HS-5 (cell line): Measurements from ENCODE around the gene LIN52.
"Not testable (repeated sequence)": the region's sequence is repeated elsewhere in the genome, so short reads cannot be mapped to it uniquely, and the experiment has no call there.

Experiments
- DNase-seq: peaks from one replicate; pipeline ENCODE4 v3.0.0-alpha.2; 2012; ENCODE audit warnings: low read depth

The LIN52 gene

DNA sequence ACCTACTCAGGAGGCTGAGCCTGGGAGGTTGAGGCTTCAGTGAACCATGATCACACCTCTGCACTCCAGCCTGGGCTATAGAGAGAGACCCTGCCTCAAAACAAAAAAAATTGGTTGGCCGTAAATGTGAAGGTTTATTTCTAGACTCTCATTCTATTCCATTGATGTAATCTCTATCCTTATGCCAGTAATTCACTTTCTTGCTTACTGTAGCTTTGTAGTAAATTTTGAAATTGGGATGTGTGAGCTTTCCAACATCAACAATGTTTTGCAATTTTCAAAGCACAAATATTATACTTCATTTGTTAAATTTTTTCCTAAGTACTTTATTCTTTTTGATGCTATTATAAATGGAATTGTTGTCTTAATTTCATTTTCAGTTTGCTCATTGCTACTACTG, 24.6 kb downstream of the LIN52 start:
- DNase-seq, result no peak

DNA sequence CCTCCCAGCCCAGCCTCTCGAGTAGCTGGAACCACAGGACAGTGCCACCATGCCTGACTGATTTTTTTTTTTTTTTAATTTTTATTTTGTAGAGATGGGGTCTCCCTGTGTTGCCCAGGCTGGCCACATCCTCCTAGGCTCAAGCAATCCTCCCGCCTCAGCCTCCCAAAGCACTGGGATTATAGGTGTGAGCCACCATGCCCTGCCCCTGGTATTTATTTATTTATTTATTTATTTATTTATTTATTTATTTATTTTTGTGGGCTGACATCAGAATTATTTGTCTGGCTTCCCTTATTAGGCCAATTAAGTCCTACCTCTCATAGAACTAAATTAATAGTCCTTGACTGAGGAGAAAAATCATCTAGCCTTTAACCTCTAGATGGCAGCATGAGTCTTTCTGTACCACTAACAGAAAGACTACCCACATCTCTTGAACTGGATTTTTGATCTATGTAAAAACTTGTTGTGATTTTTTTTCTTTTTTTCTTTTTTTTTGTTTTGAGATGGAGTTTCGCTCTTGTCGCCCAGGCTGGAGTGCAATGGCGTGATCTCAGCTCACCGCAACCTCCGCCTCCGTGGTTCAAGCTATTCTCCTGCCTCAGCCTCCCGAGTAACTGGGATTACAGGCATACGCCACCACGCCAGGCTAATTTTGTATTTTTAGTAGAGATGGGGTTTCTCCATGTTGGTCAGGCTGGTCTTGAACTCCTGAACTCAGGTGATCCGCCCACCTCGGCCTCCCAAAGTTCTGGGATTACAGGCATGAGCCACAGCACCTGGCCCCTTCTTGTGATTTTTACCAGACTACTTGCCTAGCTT, 26.9 kb downstream of the LIN52 start:
- peak; percentile 6 for DNase-seq

DNA sequence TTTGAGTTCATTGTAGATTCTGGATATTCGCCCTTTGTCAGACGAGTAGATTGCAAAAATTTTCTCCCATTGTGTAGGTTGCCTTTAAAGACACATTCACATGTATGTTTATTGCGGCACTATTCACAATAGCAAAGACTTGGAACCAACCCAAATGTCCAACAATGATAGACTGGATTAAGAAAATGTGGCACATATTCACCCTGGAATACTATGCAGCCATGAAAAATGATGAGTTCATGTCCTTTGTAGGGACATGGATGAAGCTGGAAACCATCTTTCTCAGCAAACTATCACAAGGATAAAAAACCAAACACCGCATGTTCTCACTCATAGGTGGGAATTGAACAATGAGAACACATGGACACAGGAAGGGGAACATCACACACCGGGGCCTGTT, 40.7 kb downstream of the LIN52 start:
- DNase-seq, result not testable (repeated sequence)

DNA sequence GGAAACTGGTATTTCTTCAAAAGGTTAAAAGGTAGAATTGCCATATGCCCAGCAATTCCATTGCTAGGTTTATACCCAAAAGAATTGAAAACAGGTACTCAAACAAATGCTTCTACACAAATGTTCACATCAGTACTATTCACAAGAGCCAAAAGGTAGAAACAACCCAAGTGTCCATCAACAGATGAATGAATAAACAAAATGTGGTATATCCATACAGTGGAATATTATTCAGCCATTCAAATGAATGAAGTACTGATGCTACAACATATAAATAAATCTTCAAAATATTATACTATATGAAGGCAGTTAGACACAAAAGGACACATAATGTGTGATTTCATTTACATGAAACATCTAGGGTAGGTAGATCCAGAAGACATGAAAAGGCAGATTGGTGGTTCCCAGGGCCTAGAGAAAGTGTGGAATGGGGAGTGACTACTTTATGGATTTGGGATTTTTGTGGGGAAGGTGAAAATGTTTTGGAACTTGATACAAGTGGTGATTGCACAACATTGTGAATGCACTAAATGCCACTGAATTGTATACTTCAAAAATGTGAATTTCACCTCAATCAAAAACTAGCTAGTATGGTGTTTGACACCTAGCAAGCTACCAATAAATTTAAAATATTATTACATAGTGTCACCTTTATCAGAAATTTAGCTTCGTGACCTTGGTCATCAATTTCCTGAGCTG, 41.7 kb downstream of the LIN52 start:
- no peak for DNase-seq

DNA sequence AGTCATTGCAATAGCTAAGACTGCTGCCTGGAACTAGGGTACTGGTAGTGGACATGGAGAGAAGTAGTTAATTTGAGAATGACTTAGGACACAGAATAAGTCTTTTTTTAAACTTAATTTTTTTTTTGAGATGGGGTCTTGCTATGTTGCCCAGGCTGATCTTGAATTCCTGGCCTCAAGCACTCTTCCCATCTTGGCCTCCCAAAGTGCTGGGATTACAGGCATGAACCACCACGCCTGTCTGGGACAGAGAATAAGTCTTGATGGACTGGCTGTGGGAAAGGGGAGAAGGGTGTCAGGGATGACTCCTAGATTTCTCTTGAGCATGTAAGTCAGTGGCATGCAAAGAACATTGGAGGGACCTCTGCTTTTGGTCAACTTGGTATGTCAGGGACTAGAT, 42.9 kb downstream of the LIN52 start:
- no peak for DNase-seq

DNA sequence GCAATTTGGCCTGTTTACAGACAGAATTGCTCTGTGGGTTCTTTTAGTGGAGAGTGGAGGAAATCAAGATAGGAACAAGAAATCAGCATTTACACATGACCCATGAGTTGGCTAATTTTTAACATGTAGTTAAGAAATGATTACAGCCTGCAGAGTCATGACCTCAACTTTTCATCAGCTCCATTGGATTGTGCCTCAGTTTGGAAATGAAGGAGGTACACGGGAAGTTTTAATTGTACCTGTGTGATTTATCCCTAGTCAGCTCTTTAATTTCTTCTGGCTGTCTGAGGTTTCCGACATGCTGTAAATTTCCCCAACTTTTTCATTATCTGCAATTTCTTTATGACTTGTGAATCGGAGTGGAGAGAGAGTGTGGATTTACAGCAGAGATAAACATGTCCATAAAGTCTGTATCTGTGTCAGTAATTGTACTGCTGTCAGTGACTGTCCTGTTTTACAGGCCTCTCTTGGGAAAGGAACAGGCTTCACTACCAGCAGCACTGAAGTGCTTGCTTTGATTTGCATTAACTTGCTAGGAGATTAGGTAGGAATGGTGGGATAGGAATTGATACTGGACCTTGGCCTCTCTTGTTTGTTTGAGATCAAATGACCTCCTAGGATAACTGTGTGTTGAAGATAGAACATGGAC, 49.2 kb downstream of the LIN52 start:
- no peak for DNase-seq

DNA sequence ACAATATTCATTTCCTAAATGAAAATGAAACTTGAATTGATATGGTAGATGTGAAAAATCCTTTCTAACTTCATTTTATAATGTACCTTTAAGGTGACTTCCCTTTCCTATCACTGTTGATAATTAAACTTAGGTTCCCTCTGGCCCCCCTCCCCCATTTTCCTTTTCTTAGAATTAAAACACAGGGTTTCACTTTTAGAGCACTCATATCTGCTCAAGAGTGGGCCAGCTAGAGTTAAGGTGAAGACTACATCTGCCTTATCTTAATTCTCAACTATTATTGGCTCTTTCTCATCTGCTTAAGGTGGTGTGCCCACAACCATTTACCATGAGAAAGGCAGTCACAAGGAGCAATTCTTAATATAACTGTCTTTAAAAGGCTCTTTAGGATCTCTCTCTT, 49.7 kb downstream of the LIN52 start:
- no peak for DNase-seq

DNA sequence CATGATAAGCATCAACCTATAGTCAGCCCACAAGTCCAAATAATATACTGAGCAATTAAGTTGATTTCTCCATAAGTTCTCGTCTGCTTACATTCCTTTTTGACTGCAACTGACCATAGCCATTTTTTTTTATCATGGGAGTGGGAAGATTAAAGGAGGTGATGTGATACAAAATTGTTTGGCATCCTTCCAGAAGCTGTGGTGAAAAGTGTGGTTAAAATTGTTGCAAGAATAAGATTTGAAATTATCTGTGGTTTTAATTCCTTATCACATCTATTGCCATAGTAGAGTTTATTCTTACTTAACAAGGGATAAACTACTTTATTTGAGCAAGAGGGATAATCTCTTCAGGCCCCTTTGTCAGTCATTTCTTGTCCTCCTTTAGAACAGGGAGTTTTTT, 50.7 kb downstream of the LIN52 start:
- DNase-seq, result no peak

DNA sequence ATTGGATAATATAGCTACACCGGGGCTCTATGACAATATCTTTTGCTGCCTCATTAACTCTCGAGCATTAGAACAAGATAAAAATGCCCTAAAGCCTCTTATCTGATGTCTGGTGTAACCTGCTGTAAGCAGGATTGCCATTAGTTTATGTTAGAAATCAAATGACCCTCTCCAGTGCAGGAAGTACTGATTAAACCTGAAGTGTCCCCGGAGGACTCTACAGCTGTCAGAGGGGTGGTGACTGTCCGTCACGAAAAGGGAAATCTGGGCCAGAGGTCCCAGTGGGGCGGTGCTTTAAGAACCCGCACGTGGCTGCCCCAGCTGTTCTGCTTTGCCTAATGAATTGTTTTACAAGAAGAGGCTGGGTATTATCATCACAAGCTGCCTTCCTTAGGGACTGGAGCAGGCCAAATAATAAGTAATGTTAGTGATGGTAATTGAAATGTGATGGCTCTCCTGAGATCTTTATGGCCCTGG, 55.7 kb downstream of the LIN52 start:
- DNase-seq, result no peak

DNA sequence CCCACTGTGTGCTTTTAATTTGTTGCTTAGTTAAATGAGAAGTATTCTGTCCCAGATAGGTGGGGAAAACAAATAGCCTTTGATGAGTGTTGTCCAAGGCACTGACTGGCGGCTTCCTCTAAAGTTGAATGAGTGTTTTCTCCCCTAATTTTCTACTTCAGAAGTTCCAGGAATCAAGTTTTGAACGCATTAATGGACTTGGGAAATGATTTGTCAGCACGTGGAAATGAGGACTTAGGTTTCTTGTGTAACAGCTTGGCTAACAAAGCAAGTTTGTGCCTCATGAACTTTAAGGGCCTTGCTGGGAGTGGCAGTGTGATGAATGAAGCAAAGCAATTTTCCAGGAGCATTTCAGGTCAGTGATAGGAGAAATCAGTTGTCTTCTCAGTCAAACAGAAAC, 56.9 kb downstream of the LIN52 start:
- no peak for DNase-seq

DNA sequence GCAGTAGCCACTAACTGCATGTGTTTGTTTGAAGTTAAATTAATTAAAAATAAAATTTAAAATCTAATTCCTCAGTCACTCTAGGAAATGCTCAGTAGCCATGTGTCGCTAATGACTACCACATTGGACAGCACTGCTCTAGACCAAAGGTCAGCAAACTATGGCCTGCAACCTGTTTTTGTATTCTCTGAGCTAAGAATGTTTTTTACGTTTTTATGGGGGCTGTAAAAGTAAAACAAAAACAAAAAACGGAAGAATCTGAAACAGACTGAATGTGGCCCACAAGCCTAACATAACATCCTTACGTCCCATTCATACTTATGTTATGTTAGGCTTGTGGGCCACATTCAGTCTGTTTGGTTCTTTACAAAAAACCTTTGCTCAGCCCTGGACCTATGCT, 57.8 kb downstream of the LIN52 start:
- DNase-seq, result no peak

DNA sequence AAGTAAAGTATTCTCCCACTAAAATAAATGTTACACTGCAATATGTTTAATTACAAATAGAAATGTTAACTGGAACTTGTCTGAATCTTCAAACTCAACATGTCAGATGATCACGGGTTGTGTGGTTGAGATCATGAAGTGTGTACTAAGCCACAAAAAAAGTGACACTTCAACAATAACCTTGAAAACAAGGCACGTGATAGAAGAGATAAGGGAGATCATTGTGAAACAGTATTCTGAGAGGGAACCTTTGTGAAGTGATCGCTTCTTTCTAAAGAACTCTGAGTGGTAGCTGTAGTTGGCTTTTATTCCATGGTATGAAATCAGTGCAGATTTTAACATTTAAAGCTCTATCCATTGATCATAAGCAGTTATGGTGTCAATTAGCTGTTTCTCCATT, 60.0 kb downstream of the LIN52 start:
- no peak for DNase-seq

DNA sequence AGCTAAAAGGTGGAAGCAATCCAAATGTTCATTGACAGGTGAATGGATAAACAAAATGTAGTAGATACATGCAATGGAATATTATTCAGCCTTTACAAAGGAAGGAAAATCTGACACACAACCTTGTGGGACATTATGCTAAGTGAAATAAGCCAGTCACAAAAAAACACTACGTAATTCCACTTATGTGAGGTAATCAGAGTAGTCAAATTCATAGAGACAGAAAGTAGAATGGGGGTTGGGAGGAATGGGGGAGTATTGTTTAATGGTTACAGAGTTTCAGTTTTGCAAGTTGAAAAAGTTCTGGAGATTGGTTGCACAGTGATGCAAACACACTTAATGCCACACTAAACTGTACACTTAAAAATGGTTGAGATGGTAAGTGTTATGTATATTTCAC, 62.8 kb downstream of the LIN52 start:
- DNase-seq, result no peak

DNA sequence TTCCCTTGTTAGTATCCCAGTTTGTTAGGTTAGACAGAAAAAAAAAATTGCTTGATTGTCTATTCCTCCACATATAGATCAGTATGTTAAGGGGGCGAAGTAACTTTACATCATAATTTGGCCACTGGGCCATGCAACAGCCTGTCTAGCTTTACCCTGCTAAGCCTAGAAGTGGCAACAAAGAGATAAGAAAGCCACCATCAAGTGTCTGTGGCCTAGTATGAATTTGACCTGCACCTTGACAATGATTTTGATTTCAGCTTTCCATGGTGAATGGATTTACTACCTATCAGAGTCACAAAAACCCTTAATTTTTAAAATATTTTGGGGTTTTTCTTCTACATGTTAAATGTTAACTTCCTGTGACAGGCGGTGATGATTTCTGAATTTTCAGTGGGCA, 63.9 kb downstream of the LIN52 start:
- DNase-seq, result no peak

DNA sequence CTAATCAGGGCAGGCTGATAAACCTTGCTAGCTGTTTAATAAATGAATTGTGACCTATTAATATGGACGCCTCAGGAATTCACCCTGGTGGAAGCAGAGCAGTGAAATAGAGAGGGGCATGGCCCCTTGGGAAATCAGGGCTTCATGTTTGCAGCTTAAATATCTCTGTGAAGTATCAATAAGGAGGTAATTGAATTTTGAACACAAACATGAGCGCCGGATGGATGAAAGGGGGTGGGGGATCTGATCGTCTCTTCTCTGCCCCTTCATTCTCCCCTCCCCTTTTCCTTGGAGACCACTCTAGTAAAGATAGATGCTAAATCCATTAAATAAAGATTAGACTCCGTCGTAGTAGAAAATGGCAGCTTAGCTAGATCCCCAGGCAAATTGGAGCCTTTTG, 70.5 kb downstream of the LIN52 start:
- no peak for DNase-seq

DNA sequence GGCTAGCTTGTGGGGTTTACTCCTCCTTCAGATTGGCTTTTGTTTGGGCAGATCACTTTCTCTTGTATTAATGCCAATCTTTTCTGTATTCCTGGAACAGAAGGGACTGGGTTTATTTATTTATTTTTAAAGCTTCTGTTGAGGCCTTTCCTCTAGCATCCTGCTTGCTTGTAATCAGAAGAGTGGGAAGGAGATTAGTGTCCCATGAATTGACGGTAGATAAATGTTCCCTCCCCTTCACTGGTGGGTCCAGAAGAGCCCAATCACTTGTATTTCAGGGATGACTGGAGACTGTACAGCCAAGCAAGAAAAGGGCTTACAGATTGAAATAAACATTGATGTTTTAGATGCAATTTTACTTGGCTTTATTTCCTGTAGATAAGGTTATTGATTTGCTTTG, 71.0 kb downstream of the LIN52 start:
- DNase-seq, result no peak

DNA sequence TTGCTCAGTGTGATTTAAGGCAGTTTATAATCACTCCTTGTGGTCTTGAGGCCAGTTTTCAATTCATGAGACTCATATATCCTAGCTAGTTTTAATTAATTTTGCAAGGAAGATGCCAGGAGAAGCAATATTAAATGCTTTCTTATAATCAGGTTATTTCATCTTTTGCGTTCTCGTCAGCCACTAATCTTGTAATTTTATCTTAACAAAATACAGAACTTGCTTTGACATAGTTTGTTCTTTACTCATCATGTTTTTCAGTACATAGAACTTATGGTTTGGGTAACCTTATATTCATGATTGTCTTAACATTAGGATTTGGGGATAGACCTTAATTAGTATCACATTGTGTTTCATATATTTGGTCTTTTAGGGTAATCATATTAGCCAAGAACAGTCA, 76.0 kb downstream of the LIN52 start:
- no peak for DNase-seq

DNA sequence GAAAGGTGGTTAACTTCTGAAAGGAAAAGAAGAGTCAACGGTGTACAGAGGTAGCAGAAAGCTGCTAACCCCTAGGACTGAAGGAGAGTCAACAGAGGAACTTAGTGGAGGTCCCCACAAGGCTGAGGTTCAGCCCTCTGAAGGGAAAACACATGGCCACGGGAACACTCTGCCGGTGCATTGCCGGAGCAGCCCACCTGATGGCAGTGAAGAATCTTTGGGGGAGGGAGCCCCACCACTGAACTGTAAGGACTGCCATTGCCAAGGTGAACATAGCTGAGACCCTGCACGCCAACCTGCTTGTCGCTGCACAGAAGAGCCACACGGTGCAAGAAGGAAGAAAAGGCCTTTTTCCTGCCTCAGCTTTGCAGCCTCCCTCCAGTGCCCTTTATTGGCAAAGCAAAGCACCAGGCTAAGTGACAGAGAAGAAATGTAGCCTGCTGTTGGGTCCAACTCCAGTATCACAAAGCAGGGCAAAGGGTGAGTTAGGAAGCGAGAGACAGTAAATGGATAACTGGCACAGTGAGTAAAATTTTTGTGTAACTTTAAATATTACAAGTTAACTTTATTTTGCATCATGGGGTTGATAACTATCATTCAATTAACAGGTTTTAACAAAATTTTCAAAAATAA, 76.9 kb downstream of the LIN52 start:
- DNase-seq, result no peak

DNA sequence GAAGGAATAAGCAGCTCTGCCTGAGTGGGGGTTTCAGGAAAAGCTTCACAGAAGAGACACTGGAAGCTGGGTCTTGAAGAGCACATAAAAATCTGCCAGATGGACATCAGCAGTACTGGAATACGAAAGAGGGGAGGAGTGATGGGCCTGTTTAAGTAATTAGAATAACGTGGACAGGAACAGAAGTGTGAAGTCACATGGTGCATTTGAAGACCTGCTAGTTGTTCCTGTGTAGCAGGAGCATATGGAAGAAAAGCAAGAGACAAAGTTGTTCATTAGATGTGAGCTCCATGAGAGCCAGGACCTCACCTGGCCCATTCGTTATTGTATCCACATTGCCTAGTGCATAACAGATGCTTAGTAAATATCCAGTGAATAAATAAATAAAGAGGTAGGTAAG, 85.2 kb downstream of the LIN52 start:
- no peak for DNase-seq

DNA sequence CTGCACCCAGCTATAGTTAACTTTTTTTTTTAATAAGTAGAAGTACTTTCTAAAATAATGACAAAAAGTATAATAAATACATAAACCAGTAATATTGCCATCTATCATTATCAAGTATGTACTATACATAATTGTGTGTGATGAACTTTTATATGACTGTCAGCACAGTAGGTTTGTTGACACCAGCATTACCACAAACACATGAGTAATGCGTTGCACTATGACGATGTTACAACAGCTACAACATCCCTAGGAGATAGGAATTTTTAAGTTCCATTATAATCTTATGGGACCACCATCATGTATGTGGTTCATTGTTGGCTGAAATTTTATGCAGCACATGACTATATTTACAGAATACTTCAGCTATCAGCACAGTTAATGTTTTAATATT, 91.6 kb downstream of the LIN52 start:
- no peak for DNase-seq

DNA sequence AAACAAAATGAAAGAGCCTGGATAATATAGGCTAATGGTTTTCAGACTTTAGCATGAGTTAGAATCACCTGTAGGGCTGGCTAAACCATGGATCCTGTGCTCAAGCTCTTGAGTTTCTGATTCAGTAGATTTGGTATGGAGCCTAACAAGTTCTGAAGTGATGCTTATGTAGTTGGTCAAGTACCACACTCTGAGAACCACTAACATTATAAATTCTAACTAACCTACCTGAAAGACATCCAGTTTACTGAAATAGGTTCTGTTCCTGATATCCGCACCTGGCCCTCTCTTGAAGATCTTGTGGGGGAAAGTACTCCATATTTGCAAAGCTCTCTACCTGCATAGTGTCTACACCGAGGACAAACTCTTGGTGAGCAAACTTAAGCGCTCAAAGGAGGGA, 95.1 kb downstream of the LIN52 start:
- no peak for DNase-seq

DNA sequence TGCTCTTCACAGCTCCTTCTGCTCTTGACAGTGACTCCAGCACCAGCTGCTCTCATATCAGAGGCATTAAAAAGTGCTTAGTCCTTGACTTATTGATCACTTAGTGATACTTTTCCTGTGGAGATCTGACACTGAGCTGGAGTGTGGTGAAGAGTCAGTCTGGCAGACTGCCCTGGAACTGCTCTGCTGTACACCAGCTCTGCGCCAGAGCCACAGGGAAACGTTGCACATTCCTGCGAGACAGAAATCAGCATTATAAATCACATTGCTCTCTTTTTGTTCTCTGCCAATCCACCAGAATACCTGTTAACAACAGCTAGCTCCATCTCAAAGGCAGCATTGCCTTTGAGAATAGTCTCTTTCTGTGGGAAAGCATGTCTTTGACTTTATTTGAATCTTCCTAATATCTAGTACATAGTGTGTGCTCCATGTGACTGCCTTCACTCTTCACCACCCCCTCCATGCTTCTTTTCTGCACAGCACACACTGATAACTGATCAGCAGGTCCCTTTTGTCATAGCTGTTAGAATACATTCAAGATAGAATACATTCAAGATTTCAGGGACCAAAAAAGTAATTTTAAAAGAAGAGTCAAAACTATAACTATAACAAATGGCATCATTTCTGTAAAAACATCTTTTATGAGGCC, 106.3 kb downstream of the LIN52 start:
- no peak for DNase-seq
